GM12874 (cell line): ENCODE measurements around the gene DNAJC18.

Experiments used
- CTCF ChIP-seq: IDR thresholded peaks from 2 replicates; pipeline ENCODE4 v1.5.1; 2011; ENCODE audit warnings: low read depth, mild to moderate bottlenecking, control low read depth, low read length, moderate library complexity; ENCODE audit not compliant: insufficient read depth

Gene DNAJC18

GRCh38 chr5:139457241-139457640, 17.9 kb upstream of the DNAJC18 start:
- no peak for TF ChIP-seq CTCF

GRCh38 chr5:139456776-139457175, 17.5 kb upstream of the DNAJC18 start:
- no peak for TF ChIP-seq CTCF

GRCh38 chr5:139454568-139455290, 15.4 kb upstream of the DNAJC18 start:
- TF ChIP-seq CTCF: no peak

GRCh38 chr5:139453683-139454567, 14.6 kb upstream of the DNAJC18 start:
- TF ChIP-seq CTCF: no peak

- TF ChIP-seq CTCF: no peak
These were observed 12.7 kb upstream of the DNAJC18 start for GRCh38 chr5:139451878-139452660.

GRCh38 chr5:139451176-139451575, 11.9 kb upstream of the DNAJC18 start:
- no peak for TF ChIP-seq CTCF
